ENCODE data around the gene CLEC6A.

The CLEC6A gene

GRCh38 chr12:8449355-8449859 is 6.4 kb upstream of the CLEC6A start:
- Histone ChIP-seq H3K4me3 (ENCODE audit: control insufficient read depth in 1 of 7, extremely low read depth in 1 of 7, insufficient read depth in 4 of 7, low read depth in 2 of 7, low read length in 6 of 7) (no peak overlapping the region), H3K4me1 (ENCODE audit: control extremely low read depth in 1 of 4, control insufficient read depth in 4 of 4, insufficient read depth in 4 of 4, low read length in 3 of 4) (no peaks in the 10 kb centered on the region), H3K36me3 (ENCODE audit: control insufficient read depth in 4 of 4, insufficient read depth in 4 of 4, low read length in 3 of 4) (no peaks in the 10 kb centered on the region), H3K27me3 (replicated peaks in 2 of 5; ENCODE audit: control insufficient read depth in 4 of 5, insufficient read depth in 5 of 5, low read length in 4 of 5) (peaks cover 0 to 4% (median 2%) of the 10 kb centered on the region in 5 experiments), H3K9me3 (ENCODE audit: control extremely low read depth in 1 of 5, control insufficient read depth in 4 of 5, insufficient read depth in 2 of 5, low read depth in 1 of 5, low read length in 4 of 5) (no peaks in the 10 kb centered on the region), H3K27ac (ENCODE audit: insufficient read depth in 1 of 2, low read depth in 1 of 2, low read length in 2 of 2, poor library complexity in 1 of 2, severe bottlenecking in 2 of 2) (no peak overlapping the region)
- POLR2A ChIA-PET = no interaction called here
- CTCF ChIA-PET = no interaction called here
- DNase-seq = no peak
- WGBS (ENCODE audit: insufficient coverage) = 83% methylated on average over 7 of the region's 7 CpGs

GRCh38 chr12:8452036-8452435 is 3.7 kb upstream of the CLEC6A start:
- H3K9me3 ChIP-seq (ENCODE audit: control extremely low read depth in 1 of 5, control insufficient read depth in 4 of 5, insufficient read depth in 2 of 5, low read depth in 1 of 5, low read length in 4 of 5) = no peaks in the 10 kb centered on the region
- no peak overlapping the region for H3K4me3 ChIP-seq (ENCODE audit: control insufficient read depth in 1 of 7, extremely low read depth in 1 of 7, insufficient read depth in 4 of 7, low read depth in 2 of 7, low read length in 6 of 7)
- H3K36me3 ChIP-seq (ENCODE audit: control insufficient read depth in 4 of 4, insufficient read depth in 4 of 4, low read length in 3 of 4) = no peaks in the 10 kb centered on the region
- H3K27ac ChIP-seq (ENCODE audit: insufficient read depth in 1 of 2, low read depth in 1 of 2, low read length in 2 of 2, poor library complexity in 1 of 2, severe bottlenecking in 2 of 2) = no peak overlapping the region
- ChIA-PET POLR2A (no interaction called here), CTCF (interaction anchor here (0.6 kb wide), 1 partner anchor 28 kb away, joined by 3 read pairs; no protein-coding TSS in a partner anchor)
- 100% methylated on average over 3 of the region's 12 CpGs for WGBS (ENCODE audit: insufficient coverage)
- peaks cover 0 to 8% (median 2%) of the 10 kb centered on the region in 5 experiments for H3K27me3 ChIP-seq (replicated peaks in 2 of 5; ENCODE audit: control insufficient read depth in 4 of 5, insufficient read depth in 5 of 5, low read length in 4 of 5)
- DNase-seq = no peak
- H3K4me1 ChIP-seq (ENCODE audit: control extremely low read depth in 1 of 4, control insufficient read depth in 4 of 4, insufficient read depth in 4 of 4, low read length in 3 of 4) = no peaks in the 10 kb centered on the region

GRCh38 chr12:8453021-8453513 is 2.7 kb upstream of the CLEC6A start:
- no peak for DNase-seq
- Histone ChIP-seq H3K36me3 (ENCODE audit: control insufficient read depth in 4 of 4, insufficient read depth in 4 of 4, low read length in 3 of 4) (no peaks in the 10 kb centered on the region), H3K4me3 (ENCODE audit: control insufficient read depth in 1 of 7, extremely low read depth in 1 of 7, insufficient read depth in 4 of 7, low read depth in 2 of 7, low read length in 6 of 7) (no peak overlapping the region)

GRCh38 chr12:8453796-8454195 is 2.0 kb upstream of the CLEC6A start:
- POLR2A ChIA-PET = no interaction called here
- Histone ChIP-seq H3K4me3 (ENCODE audit: control insufficient read depth in 1 of 7, extremely low read depth in 1 of 7, insufficient read depth in 4 of 7, low read depth in 2 of 7, low read length in 6 of 7) (no peak overlapping the region), H3K27me3 (replicated peaks in 2 of 5; ENCODE audit: control insufficient read depth in 4 of 5, insufficient read depth in 5 of 5, low read length in 4 of 5) (peaks cover 0 to 8% (median 2%) of the 10 kb centered on the region in 5 experiments), H3K4me1 (ENCODE audit: control extremely low read depth in 1 of 4, control insufficient read depth in 4 of 4, insufficient read depth in 4 of 4, low read length in 3 of 4) (no peaks in the 10 kb centered on the region), H3K36me3 (ENCODE audit: control insufficient read depth in 4 of 4, insufficient read depth in 4 of 4, low read length in 3 of 4) (no peaks in the 10 kb centered on the region), H3K27ac (ENCODE audit: insufficient read depth in 1 of 2, low read depth in 1 of 2, low read length in 2 of 2, poor library complexity in 1 of 2, severe bottlenecking in 2 of 2) (no peak overlapping the region), H3K9me3 (ENCODE audit: control extremely low read depth in 1 of 5, control insufficient read depth in 4 of 5, insufficient read depth in 2 of 5, low read depth in 1 of 5, low read length in 4 of 5) (no peaks in the 10 kb centered on the region)
- CTCF ChIA-PET = no interaction called here
- DNase-seq = no peak
- WGBS (ENCODE audit: insufficient coverage) = 100% methylated on average over 1 of the region's 1 CpG

More at GRCh38 chr12:8453021-8453513, 2.7 kb upstream of the CLEC6A start:
- Histone ChIP-seq H3K27ac (ENCODE audit: insufficient read depth in 1 of 2, low read depth in 1 of 2, low read length in 2 of 2, poor library complexity in 1 of 2, severe bottlenecking in 2 of 2) (no peak overlapping the region), H3K27me3 (replicated peaks in 2 of 5; ENCODE audit: control insufficient read depth in 4 of 5, insufficient read depth in 5 of 5, low read length in 4 of 5) (peaks cover 0 to 8% (median 2%) of the 10 kb centered on the region in 5 experiments), H3K4me1 (ENCODE audit: control extremely low read depth in 1 of 4, control insufficient read depth in 4 of 4, insufficient read depth in 4 of 4, low read length in 3 of 4) (no peaks in the 10 kb centered on the region), H3K9me3 (ENCODE audit: control extremely low read depth in 1 of 5, control insufficient read depth in 4 of 5, insufficient read depth in 2 of 5, low read depth in 1 of 5, low read length in 4 of 5) (no peaks in the 10 kb centered on the region)
- WGBS (ENCODE audit: insufficient coverage) = 53% methylated on average over 3 of the region's 4 CpGs
- ChIA-PET POLR2A (no interaction called here), CTCF (no interaction called here)

- Histone ChIP-seq H3K4me1 (ENCODE audit: control extremely low read depth in 1 of 4, control insufficient read depth in 4 of 4, insufficient read depth in 4 of 4, low read length in 3 of 4) (no peaks in the 10 kb centered on the region), H3K36me3 (ENCODE audit: control insufficient read depth in 4 of 4, insufficient read depth in 4 of 4, low read length in 3 of 4) (no peaks in the 10 kb centered on the region), H3K4me3 (ENCODE audit: control insufficient read depth in 1 of 7, extremely low read depth in 1 of 7, insufficient read depth in 4 of 7, low read depth in 2 of 7, low read length in 6 of 7) (no peak overlapping the region), H3K27me3 (replicated peaks in 2 of 5; ENCODE audit: control insufficient read depth in 4 of 5, insufficient read depth in 5 of 5, low read length in 4 of 5) (peaks cover 0 to 8% (median 2%) of the 10 kb centered on the region in 5 experiments), H3K9me3 (ENCODE audit: control extremely low read depth in 1 of 5, control insufficient read depth in 4 of 5, insufficient read depth in 2 of 5, low read depth in 1 of 5, low read length in 4 of 5) (no peaks in the 10 kb centered on the region), H3K27ac (ENCODE audit: insufficient read depth in 1 of 2, low read depth in 1 of 2, low read length in 2 of 2, poor library complexity in 1 of 2, severe bottlenecking in 2 of 2) (no peak overlapping the region)
- CTCF ChIA-PET = no interaction called here
- POLR2A ChIA-PET = no interaction called here
- DNase-seq = no peak
Measured at GRCh38 chr12:8455271-8455670, 491 bp upstream of the CLEC6A start.

- Histone ChIP-seq H3K4me3 (ENCODE audit: control insufficient read depth in 1 of 7, extremely low read depth in 1 of 7, insufficient read depth in 4 of 7, low read depth in 2 of 7, low read length in 6 of 7) (no peak overlapping the region), H3K4me1 (ENCODE audit: control extremely low read depth in 1 of 4, control insufficient read depth in 4 of 4, insufficient read depth in 4 of 4, low read length in 3 of 4) (no peaks in the 10 kb centered on the region), H3K36me3 (ENCODE audit: control insufficient read depth in 4 of 4, insufficient read depth in 4 of 4, low read length in 3 of 4) (no peaks in the 10 kb centered on the region), H3K27me3 (replicated peaks in 2 of 5; ENCODE audit: control insufficient read depth in 4 of 5, insufficient read depth in 5 of 5, low read length in 4 of 5) (no peaks in the 10 kb centered on the region), H3K9me3 (ENCODE audit: control extremely low read depth in 1 of 5, control insufficient read depth in 4 of 5, insufficient read depth in 2 of 5, low read depth in 1 of 5, low read length in 4 of 5) (no peaks in the 10 kb centered on the region), H3K27ac (ENCODE audit: insufficient read depth in 1 of 2, low read depth in 1 of 2, low read length in 2 of 2, poor library complexity in 1 of 2, severe bottlenecking in 2 of 2) (no peak overlapping the region)
- 100% methylated on average over 1 of the region's 2 CpGs for WGBS (ENCODE audit: insufficient coverage)
- POLR2A ChIA-PET = no interaction called here
- CTCF ChIA-PET = interaction anchor here (1.1 kb wide), 1 partner anchor 9 kb away, joined by 3 read pairs; no protein-coding TSS in a partner anchor
- no peak for DNase-seq
Measured at GRCh38 chr12:8461426-8461825, 5.7 kb downstream of the CLEC6A start.

- Histone ChIP-seq H3K4me3 (ENCODE audit: control insufficient read depth in 1 of 7, extremely low read depth in 1 of 7, insufficient read depth in 4 of 7, low read depth in 2 of 7, low read length in 6 of 7) (no peak overlapping the region), H3K27me3 (replicated peaks in 2 of 5; ENCODE audit: control insufficient read depth in 4 of 5, insufficient read depth in 5 of 5, low read length in 4 of 5) (no peaks in the 10 kb centered on the region), H3K36me3 (ENCODE audit: control insufficient read depth in 4 of 4, insufficient read depth in 4 of 4, low read length in 3 of 4) (no peaks in the 10 kb centered on the region), H3K4me1 (ENCODE audit: control extremely low read depth in 1 of 4, control insufficient read depth in 4 of 4, insufficient read depth in 4 of 4, low read length in 3 of 4) (no peaks in the 10 kb centered on the region), H3K9me3 (ENCODE audit: control extremely low read depth in 1 of 5, control insufficient read depth in 4 of 5, insufficient read depth in 2 of 5, low read depth in 1 of 5, low read length in 4 of 5) (peaks cover 0 to 4% (median 0%) of the 10 kb centered on the region in 5 experiments), H3K27ac (ENCODE audit: insufficient read depth in 1 of 2, low read depth in 1 of 2, low read length in 2 of 2, poor library complexity in 1 of 2, severe bottlenecking in 2 of 2) (no peak overlapping the region)
- ChIA-PET POLR2A (no interaction called here), CTCF (no interaction called here)
- WGBS (ENCODE audit: insufficient coverage) = no CpG with 5 or more reads among the region's 2 CpGs
- no peak for DNase-seq
Measured at GRCh38 chr12:8465301-8465996, 9.7 kb downstream of the CLEC6A start.

All from common myeloid progenitor, CD34-positive (primary cell).